ENCODE data around the gene TMEM101. TPM values are rescaled to one million over a fixed set of nuclear protein-coding genes. Genes with fewer than 3 reads are reported as not detected.

Gene TMEM101
- total RNA-seq, 1 donor from 2014 or later: 33.6 TPM

DNA sequence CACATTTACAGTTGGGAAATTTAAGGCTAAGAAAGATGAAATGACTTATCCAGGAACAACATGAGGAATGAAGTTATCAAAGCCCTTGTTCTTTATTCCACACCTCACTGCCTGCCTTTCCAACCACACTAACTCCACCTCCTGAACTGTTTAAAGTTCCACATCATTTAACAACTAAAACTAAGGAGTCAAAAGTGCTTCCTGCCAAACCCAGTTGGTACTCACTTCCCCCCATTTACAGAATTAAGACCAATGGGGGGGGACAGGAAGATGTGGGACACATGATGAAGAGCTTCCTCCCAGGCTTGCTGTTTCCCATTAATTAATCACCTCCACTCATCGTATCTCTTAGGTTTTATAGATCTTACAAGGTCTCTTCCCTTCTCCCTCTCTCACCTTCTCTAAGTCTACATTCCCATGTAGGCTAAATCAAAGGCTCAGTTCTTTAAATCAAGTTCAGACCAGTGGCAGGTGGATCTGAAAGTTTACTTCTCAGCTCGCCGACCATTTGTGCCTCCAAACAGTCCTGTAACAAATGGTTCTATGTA is 19.2 kb upstream of the TMEM101 start:
- Histone ChIP-seq H3K9me3 (no peaks in the 10 kb centered on the region), H3K36me3 (peaks cover 0 to 45% of the 10 kb centered on the region in 2 donors), H3K4me3 (no peak overlapping the region), H3K27me3 (no peaks in the 10 kb centered on the region), H3K27ac (no peak overlapping the region), H3K4me1 (no peaks in the 10 kb centered on the region)
- DNase-seq (ENCODE audit: extremely low spot score in 2 of 2): no peak
- intact Hi-C loops (cut with DNase I): no loop called here
- TF ChIP-seq, protein P1, sequence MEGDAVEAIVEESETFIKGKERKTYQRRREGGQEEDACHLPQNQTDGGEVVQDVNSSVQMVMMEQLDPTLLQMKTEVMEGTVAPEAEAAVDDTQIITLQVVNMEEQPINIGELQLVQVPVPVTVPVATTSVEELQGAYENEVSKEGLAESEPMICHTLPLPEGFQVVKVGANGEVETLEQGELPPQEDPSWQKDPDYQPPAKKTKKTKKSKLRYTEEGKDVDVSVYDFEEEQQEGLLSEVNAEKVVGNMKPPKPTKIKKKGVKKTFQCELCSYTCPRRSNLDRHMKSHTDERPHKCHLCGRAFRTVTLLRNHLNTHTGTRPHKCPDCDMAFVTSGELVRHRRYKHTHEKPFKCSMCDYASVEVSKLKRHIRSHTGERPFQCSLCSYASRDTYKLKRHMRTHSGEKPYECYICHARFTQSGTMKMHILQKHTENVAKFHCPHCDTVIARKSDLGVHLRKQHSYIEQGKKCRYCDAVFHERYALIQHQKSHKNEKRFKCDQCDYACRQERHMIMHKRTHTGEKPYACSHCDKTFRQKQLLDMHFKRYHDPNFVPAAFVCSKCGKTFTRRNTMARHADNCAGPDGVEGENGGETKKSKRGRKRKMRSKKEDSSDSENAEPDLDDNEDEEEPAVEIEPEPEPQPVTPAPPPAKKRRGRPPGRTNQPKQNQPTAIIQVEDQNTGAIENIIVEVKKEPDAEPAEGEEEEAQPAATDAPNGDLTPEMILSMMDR (IDR thresholded peaks at IDR 0.05): no peak
- TF ChIP-seq POLR2A (IDR thresholded peaks at IDR 0.05): no peak
- TF ChIP-seq POLR2AphosphoS5 (IDR thresholded peaks at IDR 0.05; ENCODE audit: insufficient read depth in 1 of 2, low read depth in 1 of 2): no peak

DNA sequence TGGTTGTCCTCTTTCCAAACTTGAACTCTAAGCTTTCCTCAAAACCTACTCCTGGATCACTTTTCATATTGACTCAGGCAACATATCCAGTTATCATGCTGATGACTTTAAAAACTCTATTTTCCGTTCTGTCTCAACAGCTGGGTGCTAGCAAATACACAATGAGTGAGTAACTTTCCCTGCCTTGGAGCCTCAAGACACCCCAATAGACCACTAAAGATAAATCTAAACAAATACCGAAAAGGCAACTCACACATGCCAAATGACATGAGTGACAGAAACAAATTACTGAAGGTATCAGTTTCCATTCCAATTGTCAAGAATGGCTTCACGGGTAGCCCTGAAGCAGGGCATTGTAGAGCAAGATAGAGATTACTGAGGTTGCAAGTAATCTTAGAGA is 15.7 kb upstream of the TMEM101 start:
- peaks cover 0 to 22% of the 10 kb centered on the region in 2 donors for H3K36me3 ChIP-seq
- H3K27ac ChIP-seq: no peak overlapping the region
- no peaks in the 10 kb centered on the region for H3K9me3 ChIP-seq
- TF ChIP-seq POLR2AphosphoS5 (IDR thresholded peaks at IDR 0.05; ENCODE audit: insufficient read depth in 1 of 2, low read depth in 1 of 2): no peak
- no peak for TF ChIP-seq POLR2A (IDR thresholded peaks at IDR 0.05)
- TF ChIP-seq, protein P1 (IDR thresholded peaks at IDR 0.05): no peak
- DNase-seq (ENCODE audit: extremely low spot score in 2 of 2): no peak
- no peaks in the 10 kb centered on the region for H3K4me1 ChIP-seq
- no peak overlapping the region for H3K4me3 ChIP-seq
- no peaks in the 10 kb centered on the region for H3K27me3 ChIP-seq
- intact Hi-C loops (cut with DNase I): no loop called here

DNA sequence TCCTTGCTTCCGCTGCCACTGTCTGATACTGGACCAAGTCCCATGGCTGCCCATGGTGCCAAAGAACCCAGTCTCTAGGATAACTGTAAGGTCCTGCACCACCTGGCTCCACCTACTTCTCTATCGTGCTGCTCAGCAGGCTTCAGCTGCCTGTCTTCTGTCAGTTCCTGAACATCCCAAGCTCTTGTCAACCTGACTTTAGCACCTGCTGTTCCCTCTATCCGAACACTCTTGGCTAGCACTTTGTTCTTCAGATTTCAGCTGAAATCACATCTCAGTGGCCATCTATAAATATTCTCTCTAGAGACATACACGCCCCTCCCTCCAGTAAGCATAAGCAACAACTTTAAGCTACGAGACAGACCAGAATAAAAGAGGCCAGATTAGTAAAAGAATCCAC is 15.0 kb upstream of the TMEM101 start:
- DNase-seq (ENCODE audit: extremely low spot score in 2 of 2): no peak
- no peaks in the 10 kb centered on the region for H3K27me3 ChIP-seq
- intact Hi-C loops (cut with DNase I): no loop called here
- H3K4me1 ChIP-seq: no peaks in the 10 kb centered on the region
- H3K4me3 ChIP-seq: no peak overlapping the region
- no peaks in the 10 kb centered on the region for H3K9me3 ChIP-seq
- TF ChIP-seq, protein P1 (IDR thresholded peaks at IDR 0.05): no peak
- TF ChIP-seq POLR2A (IDR thresholded peaks at IDR 0.05): no peak
- no peak for TF ChIP-seq POLR2AphosphoS5 (IDR thresholded peaks at IDR 0.05; ENCODE audit: insufficient read depth in 1 of 2, low read depth in 1 of 2)
- H3K27ac ChIP-seq: no peak overlapping the region
- peaks cover 0 to 22% of the 10 kb centered on the region in 2 donors for H3K36me3 ChIP-seq

DNA sequence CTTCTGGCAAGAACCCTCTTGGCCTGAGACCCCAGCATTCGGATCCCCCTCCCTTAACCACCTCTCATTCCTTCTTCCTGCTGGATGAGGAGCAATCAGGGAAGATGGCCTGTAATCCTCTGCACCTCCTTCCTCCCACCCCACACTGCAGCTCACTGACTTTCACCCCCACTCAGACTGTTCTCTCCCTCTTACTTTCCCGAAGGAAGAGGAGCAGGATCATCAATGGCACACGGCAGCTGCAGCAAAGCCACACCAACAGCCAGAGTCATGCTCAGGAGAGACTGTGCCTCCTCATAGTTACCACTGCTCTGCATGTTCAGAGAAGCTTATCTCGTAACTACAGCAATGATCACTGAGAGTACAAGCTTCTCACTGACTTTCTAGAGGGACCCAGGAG is 10.1 kb upstream of the TMEM101 start:
- Histone ChIP-seq H3K9me3 (no peaks in the 10 kb centered on the region), H3K27me3 (no peaks in the 10 kb centered on the region), H3K4me1 (no peaks in the 10 kb centered on the region), H3K36me3 (peaks cover 0 to 7% of the 10 kb centered on the region in 2 donors), H3K4me3 (no peak overlapping the region), H3K27ac (no peak overlapping the region)
- no peak for DNase-seq (ENCODE audit: extremely low spot score in 2 of 2)
- TF ChIP-seq, protein P1 (IDR thresholded peaks at IDR 0.05): no peak
- TF ChIP-seq POLR2AphosphoS5 (IDR thresholded peaks at IDR 0.05; ENCODE audit: insufficient read depth in 1 of 2, low read depth in 1 of 2) (no peak), POLR2A (IDR thresholded peaks at IDR 0.05) (no peak)
- intact Hi-C loops (cut with DNase I): no loop called here

DNA sequence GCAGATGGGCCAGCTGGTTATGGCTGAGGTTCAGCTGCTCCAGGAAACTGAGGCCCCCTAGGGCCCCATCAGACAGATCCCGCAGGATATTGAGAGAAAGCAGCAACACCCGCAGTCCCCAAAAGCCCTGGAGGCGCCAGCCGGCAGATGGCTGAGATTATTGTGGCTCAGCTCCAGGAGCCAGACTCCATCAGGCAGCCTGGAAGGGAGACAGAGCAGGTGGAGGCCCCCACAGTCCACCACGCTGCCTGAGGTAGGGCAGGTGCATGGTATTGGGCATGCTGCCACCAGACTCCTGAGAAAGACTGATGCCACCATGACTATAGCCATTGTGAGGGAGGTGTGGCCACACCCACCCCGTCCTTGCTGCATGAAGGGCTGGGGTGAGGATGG is 9.5 kb upstream of the TMEM101 start:
- intact Hi-C loops (cut with DNase I): no loop called here
- H3K27ac ChIP-seq: no peak overlapping the region
- no peaks in the 10 kb centered on the region for H3K4me1 ChIP-seq
- peaks cover 0 to 7% of the 10 kb centered on the region in 2 donors for H3K36me3 ChIP-seq
- H3K27me3 ChIP-seq: no peaks in the 10 kb centered on the region
- no peak for DNase-seq (ENCODE audit: extremely low spot score in 2 of 2)
- no peak overlapping the region for H3K4me3 ChIP-seq
- TF ChIP-seq POLR2A (IDR thresholded peaks at IDR 0.05): no peak
- no peak for TF ChIP-seq POLR2AphosphoS5 (IDR thresholded peaks at IDR 0.05; ENCODE audit: insufficient read depth in 1 of 2, low read depth in 1 of 2)
- TF ChIP-seq, protein P1 (IDR thresholded peaks at IDR 0.05): no peak
- H3K9me3 ChIP-seq: no peaks in the 10 kb centered on the region

Data from vagina (tissue), 2 donors.